OCI-LY1 (cell line): Measurements from ENCODE around the gene MED27.

Source experiments
- CTCF ChIP-seq: fragments of 200-600 bp; sonication (generic), shearing (Covaris generic); IDR thresholded peaks from 2 replicates; pipeline ENCODE4 v1.5.1; 2017; ENCODE audit warnings: mild to moderate bottlenecking, antibody characterized with exemption, low read length, moderate library complexity, mixed read lengths
- EZH2 ChIP-seq: fragments of 200-600 bp; sonication (generic), shearing (Covaris generic); IDR thresholded peaks from 2 replicates; pipeline ENCODE4 v1.8.0; 2017; ENCODE audit warnings: borderline replicate concordance, mixed run types, mild to moderate bottlenecking, antibody characterized with exemption, low read length, moderate library complexity, mixed read lengths

GRCh38 chr9:132078699-132079356 lies 839 bp downstream of the MED27 start:
- no peak for TF ChIP-seq CTCF
- no peak for TF ChIP-seq EZH2
